GM21529 (cell line): Measurements from ENCODE around the gene SPATA13.

Experiments
- ATAC-seq: cut with Tn5 transposase; IDR thresholded peaks from one replicate; pipeline ENCODE4 v1.9.1; 2021; ENCODE audit not compliant: unreplicated experiment

SPATA13 gene

GRCh38 chr13:24353736-24354135 lies 193.2 kb downstream of the SPATA13 start:
- no peak for ATAC-seq

- no peak for ATAC-seq
Measured at GRCh38 chr13:24355103-24355502, 194.6 kb downstream of the SPATA13 start.

- ATAC-seq, result no peak
Measured at GRCh38 chr13:24356270-24356669, 195.8 kb downstream of the SPATA13 start.
